ENCODE results near the gene FLRT2.

DNA sequence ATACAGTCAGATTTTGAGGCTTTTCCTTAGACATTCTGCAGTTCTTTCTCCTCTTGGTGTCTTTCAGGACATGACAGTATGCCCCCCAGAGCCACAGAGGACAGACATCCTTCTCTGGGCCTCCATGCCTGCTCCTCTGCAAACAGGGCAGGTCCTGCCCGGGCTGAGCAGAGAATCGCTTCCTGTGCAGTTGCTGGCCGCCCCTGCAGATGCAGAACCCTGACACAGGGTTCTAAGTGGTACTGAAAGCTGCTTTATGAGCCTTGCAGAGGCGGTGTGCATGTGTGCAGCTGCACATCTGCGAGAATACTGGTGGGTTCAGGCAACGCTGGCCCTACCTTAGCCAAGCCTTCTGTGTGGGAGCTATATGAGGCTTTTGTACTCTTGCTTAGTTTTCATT lies 54.5 kb downstream of the FLRT2 start:
- TF ChIP-seq POLR2A (IDR thresholded peaks at IDR 0.05) (no peak), EP300 (IDR thresholded peaks at IDR 0.05; ENCODE audit: low read depth) (no peak), POLR2AphosphoS5 (IDR thresholded peaks at IDR 0.05) (no peak)
- TF ChIP-seq, protein P1, sequence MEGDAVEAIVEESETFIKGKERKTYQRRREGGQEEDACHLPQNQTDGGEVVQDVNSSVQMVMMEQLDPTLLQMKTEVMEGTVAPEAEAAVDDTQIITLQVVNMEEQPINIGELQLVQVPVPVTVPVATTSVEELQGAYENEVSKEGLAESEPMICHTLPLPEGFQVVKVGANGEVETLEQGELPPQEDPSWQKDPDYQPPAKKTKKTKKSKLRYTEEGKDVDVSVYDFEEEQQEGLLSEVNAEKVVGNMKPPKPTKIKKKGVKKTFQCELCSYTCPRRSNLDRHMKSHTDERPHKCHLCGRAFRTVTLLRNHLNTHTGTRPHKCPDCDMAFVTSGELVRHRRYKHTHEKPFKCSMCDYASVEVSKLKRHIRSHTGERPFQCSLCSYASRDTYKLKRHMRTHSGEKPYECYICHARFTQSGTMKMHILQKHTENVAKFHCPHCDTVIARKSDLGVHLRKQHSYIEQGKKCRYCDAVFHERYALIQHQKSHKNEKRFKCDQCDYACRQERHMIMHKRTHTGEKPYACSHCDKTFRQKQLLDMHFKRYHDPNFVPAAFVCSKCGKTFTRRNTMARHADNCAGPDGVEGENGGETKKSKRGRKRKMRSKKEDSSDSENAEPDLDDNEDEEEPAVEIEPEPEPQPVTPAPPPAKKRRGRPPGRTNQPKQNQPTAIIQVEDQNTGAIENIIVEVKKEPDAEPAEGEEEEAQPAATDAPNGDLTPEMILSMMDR (IDR thresholded peaks at IDR 0.05): no peak
